ENCODE measurements around the gene TWIST2. TPM values are rescaled to one million over a fixed set of nuclear protein-coding genes. Genes with fewer than 3 reads are reported as not detected.

TWIST2 gene
- total RNA-seq, 4 donors from 2014 or later, result 1.4 to 41.3 (median 15.7) TPM

GRCh38 chr2:238850091-238850490 is 2.2 kb downstream of the TWIST2 start:
- Histone ChIP-seq H3K9me3 (no peaks in the 10 kb centered on the region), H3K27ac (peak overlapping the region in 1 of 4 donors; percentile 84), H3K4me3 (peak overlapping the region in 1 of 4 donors; percentile 62), H3K36me3 (no peaks in the 10 kb centered on the region), H3K4me1 (peaks cover 0 to 11% (median 0%) of the 10 kb centered on the region in 4 donors), H3K27me3 (no peaks in the 10 kb centered on the region)
- TF ChIP-seq POLR2A (IDR thresholded peaks at IDR 0.05) (no peak), CTCF (IDR thresholded peaks at IDR 0.05) (no peak)
- DNase-seq, result no peak

- Histone ChIP-seq H3K36me3 (no peaks in the 10 kb centered on the region), H3K4me3 (no peak overlapping the region), H3K4me1 (peaks cover 0 to 11% (median 0%) of the 10 kb centered on the region in 4 donors), H3K9me3 (no peaks in the 10 kb centered on the region), H3K27ac (no peak overlapping the region), H3K27me3 (no peaks in the 10 kb centered on the region)
- TF ChIP-seq CTCF (IDR thresholded peaks at IDR 0.05), result no peak
- no peak for TF ChIP-seq POLR2A (IDR thresholded peaks at IDR 0.05)
- DNase-seq, result no peak
These were observed 3.1 kb downstream of the TWIST2 start for GRCh38 chr2:238851026-238851425.

GRCh38 chr2:238851761-238852160 is 3.9 kb downstream of the TWIST2 start:
- Histone ChIP-seq H3K27ac (no peak overlapping the region), H3K27me3 (no peaks in the 10 kb centered on the region), H3K9me3 (no peaks in the 10 kb centered on the region), H3K4me3 (no peak overlapping the region), H3K36me3 (no peaks in the 10 kb centered on the region), H3K4me1 (peaks cover 0 to 10% (median 0%) of the 10 kb centered on the region in 4 donors)
- no peak for DNase-seq
- TF ChIP-seq POLR2A (IDR thresholded peaks at IDR 0.05), result no peak
- no peak for TF ChIP-seq CTCF (IDR thresholded peaks at IDR 0.05)

GRCh38 chr2:238852206-238852869 is 4.5 kb downstream of the TWIST2 start:
- H3K27ac ChIP-seq, result no peak overlapping the region
- H3K9me3 ChIP-seq, result no peaks in the 10 kb centered on the region
- H3K4me3 ChIP-seq, result no peak overlapping the region
- H3K36me3 ChIP-seq, result no peaks in the 10 kb centered on the region
- no peak for DNase-seq
- H3K4me1 ChIP-seq, result peaks cover 0 to 4% (median 0%) of the 10 kb centered on the region in 4 donors
- TF ChIP-seq POLR2A (IDR thresholded peaks at IDR 0.05), result no peak
- TF ChIP-seq CTCF (IDR thresholded peaks at IDR 0.05), result no peak
- H3K27me3 ChIP-seq, result no peaks in the 10 kb centered on the region

GRCh38 chr2:238853218-238853617 is 5.3 kb downstream of the TWIST2 start:
- TF ChIP-seq POLR2A (IDR thresholded peaks at IDR 0.05) (no peak), CTCF (IDR thresholded peaks at IDR 0.05) (no peak)
- Histone ChIP-seq H3K27ac (no peak overlapping the region), H3K4me3 (no peak overlapping the region), H3K27me3 (no peaks in the 10 kb centered on the region), H3K4me1 (no peaks in the 10 kb centered on the region), H3K9me3 (no peaks in the 10 kb centered on the region), H3K36me3 (no peaks in the 10 kb centered on the region)
- DNase-seq, result no peak
